Ammon's horn (tissue), 1 donor: Measurements from ENCODE around the gene NSD1.
"Not testable (repeated sequence)": the region's sequence is repeated elsewhere in the genome, so short reads cannot be mapped to it uniquely, and the experiment has no call there.

Source experiments
- DNase-seq: peaks from one replicate; pipeline ENCODE4 v3.0.0-alpha.2; 2016; ENCODE audit warnings: low spot score

NSD1 gene

GRCh38 chr5:177176175-177176711, 42.7 kb downstream of the NSD1 start:
- no peak for DNase-seq

DNA sequence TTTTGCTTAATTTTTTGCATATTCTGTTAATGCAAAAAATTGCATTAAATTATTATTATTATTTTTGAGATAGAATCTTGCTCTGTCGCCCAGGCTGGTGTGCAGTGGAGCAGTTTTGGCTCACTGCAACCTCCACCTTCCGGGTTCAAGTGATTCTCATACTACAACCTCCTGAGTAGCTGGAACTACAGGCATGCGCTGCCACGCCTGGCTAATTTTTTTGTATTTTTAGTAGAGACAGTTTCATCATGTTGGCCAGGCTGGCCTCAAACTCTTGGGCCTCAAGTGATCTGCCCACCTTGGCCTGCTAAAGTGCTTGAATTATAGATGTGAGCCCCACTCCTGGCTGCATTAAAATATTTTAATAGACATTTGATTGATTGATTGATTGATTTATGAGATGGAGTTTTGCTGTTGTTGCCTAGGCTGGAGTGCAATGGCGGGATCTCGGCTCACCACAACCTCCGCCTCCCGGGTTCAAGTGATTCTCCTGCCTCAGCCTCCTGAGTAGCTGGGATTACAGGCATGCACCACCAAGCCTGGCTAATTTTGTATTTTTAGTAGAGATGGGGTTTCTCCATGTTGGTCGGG, 44.4 kb downstream of the NSD1 start:
- not testable (repeated sequence) for DNase-seq

DNA sequence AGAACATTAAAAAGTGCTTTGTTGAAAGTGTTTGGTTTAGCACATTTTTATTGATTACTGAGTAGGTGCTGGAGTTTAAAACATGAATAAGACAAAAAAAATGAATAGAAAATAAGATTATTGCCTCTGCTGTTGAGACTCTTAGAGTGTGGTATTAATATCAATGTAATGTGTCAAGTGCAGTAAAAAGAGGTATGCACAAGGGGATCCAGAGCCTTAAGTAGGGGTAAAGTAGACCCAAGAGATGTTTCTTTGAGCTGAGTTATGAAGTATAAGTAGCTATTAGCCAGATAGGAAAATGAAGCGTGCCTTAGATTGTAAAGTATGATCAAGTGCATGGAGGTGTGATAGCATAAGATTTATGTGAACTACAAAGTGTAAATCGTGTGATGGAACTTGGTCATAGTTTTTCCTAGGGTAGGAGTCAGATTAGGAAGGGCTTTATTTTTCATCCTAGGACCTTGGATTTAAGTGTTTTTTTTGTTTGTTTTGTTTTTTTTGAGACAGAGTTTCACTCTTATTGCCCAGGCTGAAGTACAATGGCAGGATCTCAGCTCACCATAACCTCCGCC, 45.2 kb downstream of the NSD1 start:
- DNase-seq = no peak

- DNase-seq = no peak
Measured at GRCh38 chr5:177179431-177179830, 45.9 kb downstream of the NSD1 start.

DNA sequence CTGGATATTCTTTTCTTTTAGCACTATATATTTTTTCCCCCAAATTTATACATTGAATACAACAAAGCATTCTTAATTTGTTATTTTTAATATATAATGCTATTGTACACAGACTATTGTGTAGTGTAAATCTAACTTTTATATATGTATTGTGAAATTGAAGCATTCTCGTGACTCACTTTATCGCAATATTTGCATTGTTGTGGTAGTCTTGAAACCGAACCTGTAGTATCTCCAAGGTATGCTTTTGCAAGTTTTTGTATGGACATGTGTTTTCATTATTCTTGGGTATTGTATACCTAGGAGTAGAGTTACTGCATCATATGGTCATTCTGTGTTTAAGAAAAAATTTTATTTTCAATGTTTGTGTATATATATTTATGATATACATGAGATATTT, 49.6 kb downstream of the NSD1 start:
- DNase-seq = no peak

DNA sequence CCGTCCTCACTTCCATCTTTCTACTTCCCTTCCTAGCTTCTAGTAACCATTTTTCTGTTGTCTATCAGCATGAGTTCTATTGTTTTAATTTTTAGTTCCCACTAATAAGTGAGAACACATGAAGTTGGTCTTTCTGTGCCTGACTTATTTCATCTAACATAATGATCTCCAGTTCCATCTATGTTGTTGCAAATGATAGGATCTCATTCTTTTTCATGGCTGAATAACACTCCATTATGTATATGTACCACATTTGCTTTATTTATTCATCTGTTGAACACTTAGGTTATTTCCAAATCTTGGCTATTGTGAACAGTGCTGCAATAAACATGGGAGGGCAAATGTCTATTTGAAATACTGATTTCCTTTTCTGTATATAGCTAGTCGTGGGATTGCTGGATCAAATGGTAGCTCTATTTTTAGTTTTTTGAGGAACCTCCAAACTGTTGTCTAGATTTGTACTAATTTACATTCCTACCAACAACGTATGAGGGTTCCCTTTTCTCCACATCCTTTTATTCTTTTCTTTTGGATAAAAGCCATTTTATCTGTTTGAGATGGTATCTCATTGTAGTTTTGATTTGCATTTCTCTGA, 50.3 kb downstream of the NSD1 start:
- DNase-seq = no peak

GRCh38 chr5:177185993-177186392, 52.4 kb downstream of the NSD1 start:
- DNase-seq = no peak

- DNase-seq = no peak
Measured at GRCh38 chr5:177186645-177187044, 53.1 kb downstream of the NSD1 start.

DNA sequence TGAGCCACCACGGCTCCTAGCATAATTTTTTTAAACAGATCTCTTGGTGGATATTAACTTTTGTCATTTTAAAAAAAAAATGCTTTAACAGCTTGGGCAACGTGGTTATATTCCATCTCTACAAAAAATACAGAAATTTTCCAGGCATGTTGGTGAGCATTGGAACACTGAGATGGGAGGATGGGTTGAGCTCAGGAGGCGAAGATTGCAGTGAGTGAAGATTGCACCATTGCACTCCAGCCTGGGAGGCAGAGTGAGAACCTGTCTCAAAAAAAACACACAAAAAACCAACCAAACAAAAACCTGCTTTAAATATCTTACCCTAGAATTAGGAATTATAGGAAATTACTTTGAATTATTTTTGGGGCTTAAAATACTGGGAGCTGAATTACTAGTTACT, 55.2 kb downstream of the NSD1 start:
- DNase-seq = no peak

- no peak for DNase-seq
Measured at GRCh38 chr5:177189416-177189815, 55.8 kb downstream of the NSD1 start.

GRCh38 chr5:177189965-177190364, 56.4 kb downstream of the NSD1 start:
- DNase-seq = no peak

GRCh38 chr5:177194268-177194667, 60.7 kb downstream of the NSD1 start:
- DNase-seq = no peak

GRCh38 chr5:177195307-177195952, 61.9 kb downstream of the NSD1 start:
- no peak for DNase-seq

DNA sequence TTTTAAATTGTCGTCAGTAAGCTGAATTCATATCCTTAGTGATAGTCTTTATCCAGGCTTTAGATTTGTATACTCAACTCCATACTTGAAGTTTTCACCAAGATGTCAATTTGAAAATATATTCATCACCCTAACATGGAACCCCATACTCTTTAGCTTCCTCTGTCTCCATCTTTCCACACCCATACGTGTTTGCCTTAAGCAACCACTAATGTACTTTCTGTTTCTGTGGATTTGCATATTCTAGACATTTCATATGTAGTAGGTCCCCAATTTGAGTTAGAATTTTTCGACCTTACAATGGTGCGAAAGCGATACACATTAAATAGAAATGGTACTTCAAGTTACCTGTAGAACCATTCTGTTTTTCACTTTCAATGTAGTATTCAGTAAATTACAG, 65.2 kb downstream of the NSD1 start:
- no peak for DNase-seq

GRCh38 chr5:177204281-177204680, 70.7 kb downstream of the NSD1 start:
- DNase-seq = no peak

- DNase-seq = no peak
Measured at GRCh38 chr5:177209610-177210009, 76.0 kb downstream of the NSD1 start.

DNA sequence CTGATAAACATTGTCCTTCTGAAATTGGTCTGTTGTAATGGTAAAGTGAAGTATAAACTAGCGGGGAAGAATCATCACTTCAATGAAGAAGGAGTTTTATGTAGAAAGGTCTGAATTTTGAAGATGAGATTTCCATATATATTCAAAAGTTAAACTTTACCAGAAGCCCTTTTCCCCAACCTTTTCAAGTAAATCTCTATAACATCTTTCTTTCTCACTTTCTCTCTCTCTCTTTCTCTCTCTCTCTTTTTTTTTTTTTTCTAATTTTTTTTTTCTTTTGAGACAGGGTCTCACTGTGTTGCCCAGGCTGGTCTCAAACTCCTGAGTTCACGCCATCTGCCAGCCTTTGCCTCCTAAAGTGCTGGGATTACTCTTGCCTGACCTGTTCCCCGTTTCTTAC, 78.7 kb downstream of the NSD1 start:
- DNase-seq = no peak

- DNase-seq = no peak
Measured at GRCh38 chr5:177220576-177220975, 87.0 kb downstream of the NSD1 start.

DNA sequence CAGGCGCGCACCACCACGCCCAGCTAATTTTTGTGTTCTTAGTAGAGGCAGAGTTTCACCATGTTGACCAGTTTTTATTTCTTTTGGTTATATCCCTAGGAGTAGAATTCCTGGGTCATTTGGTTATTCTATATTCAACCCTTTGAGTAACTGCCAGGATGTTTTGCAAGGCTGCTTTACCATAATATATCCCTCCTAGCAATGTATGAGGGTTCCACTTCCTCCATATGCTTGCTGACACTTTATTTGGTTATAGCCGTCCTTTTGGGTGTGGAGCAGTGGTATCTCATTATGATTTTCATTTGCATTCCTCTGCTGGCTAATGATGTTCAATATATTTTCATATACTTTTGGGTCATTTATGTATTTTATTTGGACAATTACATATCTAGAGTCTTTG, 88.7 kb downstream of the NSD1 start:
- no peak for DNase-seq

GRCh38 chr5:177225798-177226197, 92.2 kb downstream of the NSD1 start:
- DNase-seq = no peak

DNA sequence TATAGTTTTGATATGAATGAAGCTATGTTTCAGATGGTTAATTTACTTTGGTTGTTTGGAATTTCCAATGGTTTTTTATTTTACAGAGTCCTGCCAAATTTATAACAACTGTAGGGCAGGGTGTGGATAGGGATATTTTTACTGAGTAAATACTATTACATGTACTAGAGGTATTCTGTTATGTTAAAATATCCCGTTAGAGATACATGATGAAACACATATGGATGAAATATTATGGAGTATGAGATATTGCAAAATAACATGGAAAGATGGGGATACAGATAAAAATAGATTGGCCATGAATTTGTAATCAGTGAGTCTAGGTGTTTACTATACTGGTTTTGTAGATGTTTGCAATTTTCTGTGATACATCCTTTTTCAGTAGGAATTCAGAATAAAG, 93.3 kb downstream of the NSD1 start:
- DNase-seq = no peak

GRCh38 chr5:177228751-177229150, 95.2 kb downstream of the NSD1 start:
- no peak for DNase-seq

DNA sequence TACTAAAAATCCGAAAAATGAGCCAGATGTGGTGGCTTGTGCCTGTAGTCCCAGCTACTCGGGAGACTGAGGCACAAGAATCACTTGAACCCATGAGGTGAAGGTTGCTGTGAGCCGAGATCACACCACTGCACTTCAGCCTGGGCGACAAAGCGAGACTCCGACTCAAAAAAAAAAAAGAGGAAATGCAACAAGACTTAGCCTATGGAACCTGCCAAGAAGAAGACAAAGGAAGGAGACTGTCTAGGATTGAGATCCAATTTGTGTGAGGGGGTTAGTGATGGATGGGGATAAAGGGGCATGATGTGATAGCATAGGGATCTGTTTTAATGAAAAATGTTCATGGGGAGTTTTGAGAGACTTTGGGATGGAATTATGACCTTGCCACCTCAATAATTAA, 97.1 kb downstream of the NSD1 start:
- no peak for DNase-seq
